ENCODE results near the gene OVCH2.

GRCh38 chr11:7692426-7692825 lies 13.9 kb downstream of the OVCH2 start:
- TF ChIP-seq ZNF384 (IDR thresholded peaks at IDR 0.05) (no peak), FOXK2 (IDR thresholded peaks at IDR 0.05) (no peak), FOXM1 (IDR thresholded peaks at IDR 0.05; ENCODE audit: borderline replicate concordance) (no peak), PKNOX1 (IDR thresholded peaks at IDR 0.05) (no peak), SP1 (IDR thresholded peaks at IDR 0.05) (no peak)

Measured in HEK293T (cell line).